HTR-8/SVneo (cell line): Measurements from ENCODE around the gene MAPK6.
"Not testable (repeated sequence)": the region's sequence is repeated elsewhere in the genome, so short reads cannot be mapped to it uniquely, and the experiment has no call there.

Experiments
- DNase-seq: peaks from one replicate; pipeline ENCODE4 v3.0.0; 2011; ENCODE audit warnings: low spot score, mixed read lengths; ENCODE audit not compliant: insufficient read length
- FAIRE-seq: peaks from 2 replicates; lab custom pipeline; 2011; peaks lifted over from hg19 to GRCh38; lab: Jason Lieb, UNC

MAPK6 gene

DNA sequence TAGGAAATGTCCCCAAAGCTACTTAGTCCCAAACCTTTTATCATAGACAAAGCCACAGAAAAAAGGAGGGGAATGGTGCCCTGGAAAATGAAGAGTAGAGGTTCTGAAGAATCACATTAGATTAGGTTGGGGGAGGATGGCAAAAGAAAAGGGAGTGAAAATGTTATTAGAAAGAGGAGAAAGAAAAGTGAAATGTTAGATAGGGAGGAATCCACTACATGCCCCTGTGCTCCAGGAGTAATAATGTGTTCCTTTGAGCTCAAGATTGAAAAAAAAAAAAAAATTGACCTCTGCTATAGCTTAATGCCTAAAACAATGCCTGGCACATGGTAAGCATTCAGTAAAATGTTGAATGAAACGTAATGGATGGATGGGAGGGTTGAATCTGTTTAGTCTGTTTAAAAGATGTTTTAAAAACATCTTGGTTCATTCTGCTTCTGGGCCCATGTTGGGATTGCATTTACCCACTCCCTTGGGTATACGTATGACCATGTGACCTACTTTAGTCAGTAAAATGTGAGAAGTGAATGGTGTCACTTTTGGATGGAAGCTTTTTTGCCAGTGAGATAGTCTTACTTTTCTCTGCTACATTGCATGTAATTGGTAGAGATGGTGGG is 19.0 kb downstream of the MAPK6 start:
- FAIRE-seq (no peak), DNase-seq (no peak)

DNA sequence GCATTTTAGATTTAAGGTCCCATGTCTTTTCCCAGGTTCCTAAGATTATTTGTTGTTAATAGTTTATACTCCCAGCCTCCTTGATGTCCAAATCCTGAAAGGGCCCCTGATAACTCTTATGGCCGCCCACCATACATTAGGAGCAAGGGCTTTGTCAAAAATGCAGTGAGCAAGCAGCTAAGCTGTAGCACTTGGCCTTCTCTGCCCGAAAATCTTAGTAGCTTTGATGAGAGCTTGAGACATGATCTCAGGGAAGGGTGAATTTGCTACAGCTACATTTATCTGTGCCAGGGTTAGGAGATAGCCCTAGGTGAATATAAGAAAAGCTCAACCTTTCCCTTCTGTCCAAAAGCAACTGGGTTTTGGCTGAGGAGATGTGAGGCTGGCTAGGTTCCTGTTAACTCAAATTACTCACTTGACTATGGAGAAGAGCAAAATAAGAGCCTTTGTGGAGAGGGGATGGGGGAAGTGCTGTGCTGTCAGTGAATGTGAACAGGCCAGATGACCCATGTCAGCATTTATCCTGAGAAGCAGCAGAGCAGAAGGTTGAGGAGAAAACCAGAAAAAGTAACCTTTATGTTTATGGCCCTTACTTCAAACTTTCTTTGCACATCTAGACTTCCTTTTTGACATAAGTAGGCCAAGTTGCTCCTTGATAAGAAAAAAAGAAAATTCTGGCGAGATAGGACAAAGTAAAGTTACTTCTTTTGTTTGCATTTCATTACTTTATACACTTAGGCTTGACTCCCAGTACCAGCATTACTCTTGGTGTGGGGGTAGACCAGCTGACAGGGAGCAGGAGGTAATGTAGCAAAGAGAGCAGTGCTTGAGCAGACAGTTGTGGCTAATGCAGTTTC is 21.1 kb downstream of the MAPK6 start:
- DNase-seq (no peak), FAIRE-seq (no peak)

DNA sequence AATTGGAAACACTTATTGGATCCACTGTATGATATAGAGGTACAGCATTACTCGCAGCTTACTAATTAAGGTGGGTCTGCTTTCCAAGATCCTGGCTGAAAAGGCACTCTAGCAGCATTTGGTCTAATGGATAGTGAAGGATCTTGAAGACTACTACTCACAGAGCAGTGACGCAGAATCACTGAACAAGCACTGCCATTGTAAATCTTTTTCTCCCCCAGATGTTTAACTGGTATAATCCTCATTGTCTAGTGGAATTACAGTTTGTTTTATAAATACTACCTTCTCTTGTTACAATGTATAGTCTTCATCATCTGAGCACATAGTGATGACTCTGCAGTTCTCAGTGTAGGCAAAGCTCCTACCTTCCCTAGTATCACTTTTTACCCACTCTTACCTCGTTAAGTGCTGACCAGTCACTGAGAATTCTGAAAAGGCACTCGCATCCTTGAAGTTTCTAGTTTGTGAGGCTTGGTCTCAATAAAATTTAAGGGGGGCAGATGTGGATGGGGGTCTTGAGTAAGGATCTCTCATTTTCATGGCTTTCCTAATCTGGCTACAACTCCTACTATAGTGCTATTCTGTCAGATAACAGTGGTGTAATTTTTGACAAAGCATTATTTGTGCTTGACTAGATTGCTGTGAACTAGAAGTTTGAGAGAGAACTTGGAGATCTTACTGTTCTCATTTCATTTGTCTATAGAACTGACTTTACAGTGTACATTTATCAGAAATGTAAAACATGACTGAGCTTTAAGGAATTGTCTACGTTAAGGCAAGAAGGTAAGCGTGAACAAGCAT is 23.2 kb downstream of the MAPK6 start:
- DNase-seq (no peak), FAIRE-seq (no peak)

- not testable (repeated sequence) for DNase-seq, FAIRE-seq
These were observed 26.8 kb downstream of the MAPK6 start for GRCh38 chr15:52045795-52046298.

GRCh38 chr15:52046552-52046951 is 27.5 kb downstream of the MAPK6 start:
- not testable (repeated sequence) for DNase-seq, FAIRE-seq

- no peak for FAIRE-seq
These were observed 31.4 kb downstream of the MAPK6 start for GRCh38 chr15:52050416-52050815.

DNA sequence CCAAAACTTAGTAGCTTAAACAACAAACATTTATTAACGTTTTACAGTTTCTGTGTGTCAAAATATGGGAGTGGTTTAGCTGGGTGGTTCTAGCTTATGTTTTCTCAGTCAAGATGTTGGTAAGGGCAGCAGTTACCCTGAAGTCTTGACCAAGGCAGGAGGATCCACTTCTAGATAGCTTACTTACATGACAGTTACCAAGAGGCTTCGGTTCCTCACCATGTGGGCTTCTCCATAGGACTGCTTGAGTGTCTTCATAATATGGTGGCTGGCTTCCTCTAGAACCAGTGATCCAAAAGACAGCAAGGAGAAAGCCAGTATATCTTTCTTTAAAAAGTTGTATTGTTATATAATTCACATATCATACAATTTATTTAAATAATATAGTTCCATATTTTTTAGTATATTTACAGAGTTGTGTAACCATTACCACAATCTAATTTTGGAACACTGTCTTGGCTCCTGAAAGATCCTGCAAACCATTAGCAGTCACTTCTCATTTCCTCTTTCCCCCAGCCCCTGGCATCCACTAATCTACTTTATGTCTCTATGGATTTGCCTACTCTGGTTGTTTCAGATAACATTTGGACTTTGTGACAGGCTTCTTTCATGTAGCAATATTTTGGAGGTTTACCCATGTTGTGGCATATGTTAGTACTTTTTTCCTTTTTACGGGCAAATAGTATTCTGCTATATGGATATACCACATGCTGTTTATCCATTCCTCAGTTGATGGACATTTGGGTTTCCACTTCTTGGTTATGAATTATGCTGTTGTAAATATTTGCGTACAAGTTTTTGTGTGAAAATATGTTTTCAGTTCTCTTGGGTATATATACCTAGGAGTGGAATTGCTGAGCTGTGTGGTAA is 33.3 kb downstream of the MAPK6 start:
- DNase-seq = no peak

More at GRCh38 chr15:52050416-52050815, 31.4 kb downstream of the MAPK6 start:
- DNase-seq = peak; percentile 53

DNA sequence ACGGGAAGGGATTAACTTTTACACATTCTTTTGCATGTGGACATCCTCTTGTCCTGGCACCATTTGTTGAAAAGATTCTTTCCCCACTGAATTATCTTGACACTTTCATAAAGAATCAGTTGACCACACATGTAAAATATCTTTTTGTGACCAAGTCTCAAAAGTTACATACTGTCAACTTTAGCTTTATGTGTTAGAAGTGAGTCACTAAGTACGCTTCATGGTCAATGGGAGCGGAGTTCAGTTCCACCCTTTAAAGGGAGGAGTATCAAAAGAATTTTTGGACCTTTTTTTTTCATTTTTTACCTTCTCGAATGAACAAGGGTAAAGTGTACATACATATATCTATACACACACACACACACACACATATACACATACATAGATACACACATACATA is 35.4 kb downstream of the MAPK6 start:
- FAIRE-seq (no peak), DNase-seq (no peak)

More for the DNA sequence above, 33.3 kb downstream of the MAPK6 start:
- no peak for FAIRE-seq

GRCh38 chr15:52054858-52055257 is 35.8 kb downstream of the MAPK6 start:
- DNase-seq, FAIRE-seq: not testable (repeated sequence)

GRCh38 chr15:52056001-52056400 is 37.0 kb downstream of the MAPK6 start:
- FAIRE-seq = no peak
- no peak for DNase-seq

GRCh38 chr15:52056496-52056895 is 37.5 kb downstream of the MAPK6 start:
- no peak for FAIRE-seq
- DNase-seq = no peak

DNA sequence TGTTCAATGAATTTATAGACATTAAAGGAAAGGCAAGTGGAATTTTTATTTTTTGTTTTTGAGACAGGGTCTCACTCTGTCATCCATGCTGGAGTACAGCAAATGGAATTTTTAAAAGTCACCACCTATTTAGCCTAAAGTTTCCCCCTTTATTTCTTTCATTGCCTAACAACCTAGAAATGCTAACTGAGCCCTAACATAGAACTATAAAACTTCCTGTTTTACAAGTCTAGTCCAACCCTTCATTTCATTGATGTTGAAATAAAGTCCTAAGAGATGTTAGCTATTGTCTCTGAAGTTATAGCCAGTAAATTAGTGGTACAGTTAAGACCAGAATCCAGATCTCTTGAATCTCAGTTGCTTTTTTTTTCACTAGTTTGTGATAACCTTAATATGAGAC is 39.0 kb downstream of the MAPK6 start:
- DNase-seq (no peak), FAIRE-seq (no peak)

DNA sequence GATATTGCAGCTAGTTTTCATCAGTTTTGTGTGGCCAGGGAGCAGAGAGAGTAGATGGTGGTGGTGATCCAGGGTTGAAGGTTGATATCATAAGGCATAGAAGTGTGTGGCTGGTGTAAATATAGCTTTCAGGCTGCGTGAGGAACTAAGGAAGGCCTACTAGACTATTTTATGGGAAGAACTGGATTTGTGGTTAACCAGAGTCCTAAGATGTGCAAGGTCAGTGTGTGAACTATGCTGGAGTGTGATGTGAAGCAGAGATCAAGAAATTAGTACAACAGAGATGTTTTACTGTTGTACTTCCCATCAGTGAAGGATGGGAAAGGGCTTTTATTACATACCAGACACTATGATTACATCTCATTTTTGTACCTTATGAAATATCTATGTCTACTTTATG is 41.5 kb downstream of the MAPK6 start:
- no peak for FAIRE-seq
- DNase-seq = no peak

DNA sequence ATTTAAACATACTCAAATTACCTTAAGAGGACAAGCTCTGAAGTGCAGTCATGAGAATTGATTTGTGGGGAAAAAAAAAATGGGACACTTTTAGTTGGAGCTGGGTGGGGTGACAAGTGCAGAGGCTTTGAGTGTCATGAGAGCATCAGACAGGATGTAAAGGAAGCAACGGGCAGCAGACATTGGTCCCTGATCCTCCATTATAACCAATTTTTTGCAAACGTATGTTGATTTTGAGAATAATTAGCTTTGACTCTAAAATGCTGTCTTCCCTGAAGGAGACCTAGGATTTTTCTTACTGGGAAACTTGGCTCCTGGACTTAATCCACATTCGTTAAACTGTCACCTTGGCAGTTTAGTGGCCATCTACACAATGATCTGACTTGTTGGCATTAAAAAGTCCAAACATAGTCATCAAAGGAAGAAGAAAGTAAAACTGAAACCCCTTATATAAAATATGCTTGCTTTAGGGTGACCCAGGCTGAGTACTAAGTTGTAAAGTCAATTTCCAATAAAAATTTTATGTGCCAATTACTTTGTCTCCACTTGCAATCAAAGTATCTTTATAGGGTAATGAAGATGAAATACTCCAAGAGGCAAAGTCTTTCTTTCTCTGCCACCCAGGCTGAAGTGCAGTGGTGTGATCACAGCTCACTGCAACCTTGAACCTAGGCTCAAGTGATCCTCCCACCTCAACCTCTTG is 48.0 kb downstream of the MAPK6 start:
- FAIRE-seq (no peak), DNase-seq (no peak)

DNA sequence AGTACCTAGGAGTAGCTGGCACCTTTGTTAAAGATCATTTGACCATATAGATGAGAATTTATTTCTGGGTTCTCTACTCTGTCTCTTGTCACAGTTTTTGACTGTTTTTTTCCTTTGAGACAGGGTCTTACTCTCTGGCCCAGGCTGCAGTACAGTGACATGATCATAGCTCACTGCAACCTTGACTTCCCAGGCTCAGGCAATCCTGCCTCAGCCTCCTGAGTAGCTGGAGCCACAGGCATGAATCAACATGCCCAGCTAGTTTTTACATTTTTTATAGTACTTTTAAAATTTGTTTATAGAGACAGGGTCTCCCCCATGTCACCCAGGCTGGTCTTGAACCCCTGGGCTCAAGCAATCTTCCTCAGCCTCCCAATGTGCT is 48.5 kb downstream of the MAPK6 start:
- FAIRE-seq (no peak), DNase-seq (no peak)

GRCh38 chr15:52068004-52068615 is 49.1 kb downstream of the MAPK6 start:
- no peak for DNase-seq

GRCh38 chr15:52069559-52069958 is 50.5 kb downstream of the MAPK6 start:
- no peak for DNase-seq
- FAIRE-seq = no peak

More at GRCh38 chr15:52068004-52068615, 49.1 kb downstream of the MAPK6 start:
- FAIRE-seq = no peak

DNA sequence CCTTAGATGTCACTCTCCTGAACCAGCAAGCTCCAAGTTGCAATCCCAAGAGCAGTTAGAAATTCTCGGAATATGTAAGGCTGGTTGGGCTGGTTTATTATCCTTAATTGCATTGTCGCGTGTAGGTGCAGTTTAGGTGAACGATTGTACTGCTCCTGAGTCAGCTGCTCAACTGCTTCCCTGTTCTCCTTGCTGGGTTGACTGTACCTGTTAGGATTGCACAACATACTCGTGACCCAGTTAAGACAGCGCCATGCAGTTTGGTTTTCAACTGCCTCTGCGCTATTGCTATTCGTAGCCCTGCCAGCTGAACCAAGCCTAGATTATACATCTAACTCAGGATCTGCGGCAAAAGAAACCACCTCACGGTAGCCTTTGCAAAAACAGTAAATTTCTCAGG is 52.6 kb downstream of the MAPK6 start:
- DNase-seq = no peak
- FAIRE-seq = no peak
